A549 (cell line): ENCODE measurements around the gene GPR32. TPM values are rescaled to one million over a fixed set of nuclear protein-coding genes. Genes with fewer than 3 reads are reported as not detected.

Source experiments
- ATAC-seq, 2 experiments: fragments of 200-7000 bp in 1 of 2; fragments of >200 bp in 1 of 2; cut with Nextera tagmentation in 1 of 2; cut with Tn5 transposase in 1 of 2; 3 replicates each; pipeline versions ENCODE4 v1.8.0 to v1.9.1; 2018 to 2020; ENCODE audit warnings: mild to moderate bottlenecking in 1 of 2, moderate library complexity in 1 of 2
- CTCF ChIA-PET: fragments of 300-600 bp; sonication (Branson Sonifier 250); formaldehyde crosslinking; extraction: SDS; loops from one replicate; lab custom pipeline; 2021; ENCODE audit warnings: antibody characterized with exemption, inconsistent platforms; lab: Yijun Ruan, JAX
- POLR2A ChIA-PET: fragments of 350-600 bp; formaldehyde crosslinking; extraction: SDS; loops from one replicate; lab custom pipeline; 2021; ENCODE audit warnings: antibody characterized with exemption, inconsistent platforms; lab: Yijun Ruan, JAX
- DNase-seq, 2 experiments: peaks; one replicate each; pipeline versions ENCODE4 v3.0.0 to v3.0.0-alpha.2; 2011 to 2016; ENCODE audit warnings: low read depth in 1 of 2, low spot score in 1 of 2
- FAIRE-seq: peaks from 2 replicates; lab custom pipeline; 2011; peaks lifted over from hg19 to GRCh38; lab: Jason Lieb, UNC
- H3K27ac ChIP-seq, 2 experiments: fragments of >200 bp; sonication (Bioruptor Twin); formaldehyde crosslinking; 3 replicates each; pipeline ENCODE4 v1.5.1; 2016 to 2017
- H3K4me1 ChIP-seq: fragments of >200 bp; sonication (Bioruptor Twin); formaldehyde crosslinking; 3 replicates; pipeline ENCODE4 v1.6.1; 2016
- H3K4me2 ChIP-seq: fragments of >200 bp; sonication (Bioruptor Twin); formaldehyde crosslinking; 3 replicates; pipeline ENCODE4 v1.6.1; 2016
- H3K4me3 ChIP-seq: fragments of >200 bp; sonication (Bioruptor Twin); formaldehyde crosslinking; 3 replicates; pipeline ENCODE4 v1.5.1; 2016
- H3K9me3 ChIP-seq: fragments of >200 bp; sonication (Bioruptor Twin); formaldehyde crosslinking; 3 replicates; pipeline ENCODE4 v1.6.1; 2016
- EHF ChIP-seq: fragments of 250-450 bp; sonication (Bioruptor Pico); IDR thresholded peaks from 2 replicates; pipeline ENCODE4 v1.5.0; 2020; ENCODE audit warnings: mild to moderate bottlenecking
- POLR2A ChIP-seq: IDR thresholded peaks from 2 replicates; pipeline ENCODE4 v1.6.1; 2012; ENCODE audit warnings: mild to moderate bottlenecking, low read length
- RARB ChIP-seq: fragments of 250-450 bp; sonication (Bioruptor Pico); IDR thresholded peaks from 2 replicates; pipeline ENCODE4 v1.8.0; 2021; ENCODE audit warnings: mild to moderate bottlenecking, moderate library complexity
- WGBS: methylation state at CpG from one replicate; pipeline ENCODE4 v1.1.6; 2017; ENCODE audit errors: missing lambda C conversion rate; 5-methylcytosine and 5-hydroxymethylcytosine counted together
- polyA plus RNA-seq, 4 experiments: library from polyadenylated mRNA; depleted of rRNA in 3 of 4; stranded (reverse); fragments of >200 nt; fragmentation: RNase III in 1 of 4; extraction: RNeasy Plus Mini Kit Qiagen cat#74134 plus additional on column Dnase treatment in 1 of 4; gene quantifications; 2 replicates in 3 of 4; 3 replicates in 1 of 4; pipeline ENCODE4 v1.2.3, GENCODE V29; 2011 to 2017
- small RNA-seq, 6 experiments: library from RNA; depleted of rRNA; stranded (forward); fragments of <200 nt; gene quantifications; one replicate each; pipeline ENCODE3, GENCODE V24; 2012
- TF ChIP-seq, protein P1 (sequence below): fragments of 200-600 bp; sonication (generic); IDR thresholded peaks from 2 replicates; pipeline ENCODE4 v1.6.1; 2016; ENCODE audit warnings: antibody characterized with exemption, mild to moderate bottlenecking, moderate library complexity

Gene GPR32
- polyA plus RNA-seq, 2 of the 4 experiments (the other 2 are of a cell fraction), result not detected

DNA sequence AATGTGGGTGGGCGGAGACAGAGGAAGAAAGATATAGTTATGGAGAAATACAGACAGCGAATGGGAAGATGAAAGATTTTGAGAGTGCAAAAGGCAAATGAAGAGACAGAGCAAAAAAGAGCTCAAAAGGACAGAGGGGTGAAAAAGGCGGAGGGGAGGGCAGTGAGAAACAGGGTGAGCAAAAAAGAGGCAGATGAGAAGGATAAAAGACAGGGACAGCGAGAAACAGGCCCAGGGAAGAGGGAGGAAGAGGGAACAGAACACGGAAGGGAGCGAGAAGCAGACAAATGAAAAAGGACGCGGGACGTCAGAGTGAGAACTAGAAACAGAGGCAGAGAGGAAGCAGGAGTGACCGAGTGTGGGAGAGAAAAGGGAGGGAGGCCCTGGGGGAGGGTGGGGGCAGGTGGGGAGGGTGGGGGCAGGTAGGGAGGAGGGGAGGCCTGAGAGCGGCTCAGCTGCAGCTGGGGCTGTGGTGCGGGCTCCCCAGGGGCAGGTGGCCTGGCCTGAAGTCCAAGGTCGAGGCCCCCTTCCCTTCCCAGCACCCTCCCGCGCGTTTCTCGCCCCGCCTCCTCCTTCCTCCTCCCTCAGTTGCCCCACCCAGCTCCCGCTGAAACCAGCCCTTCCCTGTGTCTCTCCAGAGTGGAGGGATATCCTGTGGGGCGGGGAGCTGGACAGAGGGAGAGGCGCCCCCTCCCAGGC is 50.4 kb downstream of the GPR32 start:
- H3K4me2 ChIP-seq, result peak overlapping the region; percentile 49
- H3K4me1 ChIP-seq, result peaks cover 13% of the 10 kb centered on the region; the same call in 1 of the 3 replicates
- H3K9me3 ChIP-seq, result no peaks in the 10 kb centered on the region; the same call in 2 of the 3 replicates
- ChIA-PET POLR2A (interaction anchor here (0.8 kb wide), 1 partner anchor 17 kb away, joined by 5 read pairs; no protein-coding TSS in a partner anchor), CTCF (interaction anchor here (1.1 to 2.8 kb wide), 2 partner anchors 37 to 102 kb away, joined by 4 to 11 read pairs; no protein-coding TSS in a partner anchor)
- FAIRE-seq (no peak), ATAC-seq (no peak), DNase-seq (no peak)
- no peak overlapping the region for H3K27ac ChIP-seq
- WGBS, result 41% methylated on average over 21 of the region's 21 CpGs
- no peak overlapping the region for H3K4me3 ChIP-seq
- TF ChIP-seq POLR2A (no peak), RARB (CRISPR knock-in tag) (no peak)
- TF ChIP-seq, protein P1, sequence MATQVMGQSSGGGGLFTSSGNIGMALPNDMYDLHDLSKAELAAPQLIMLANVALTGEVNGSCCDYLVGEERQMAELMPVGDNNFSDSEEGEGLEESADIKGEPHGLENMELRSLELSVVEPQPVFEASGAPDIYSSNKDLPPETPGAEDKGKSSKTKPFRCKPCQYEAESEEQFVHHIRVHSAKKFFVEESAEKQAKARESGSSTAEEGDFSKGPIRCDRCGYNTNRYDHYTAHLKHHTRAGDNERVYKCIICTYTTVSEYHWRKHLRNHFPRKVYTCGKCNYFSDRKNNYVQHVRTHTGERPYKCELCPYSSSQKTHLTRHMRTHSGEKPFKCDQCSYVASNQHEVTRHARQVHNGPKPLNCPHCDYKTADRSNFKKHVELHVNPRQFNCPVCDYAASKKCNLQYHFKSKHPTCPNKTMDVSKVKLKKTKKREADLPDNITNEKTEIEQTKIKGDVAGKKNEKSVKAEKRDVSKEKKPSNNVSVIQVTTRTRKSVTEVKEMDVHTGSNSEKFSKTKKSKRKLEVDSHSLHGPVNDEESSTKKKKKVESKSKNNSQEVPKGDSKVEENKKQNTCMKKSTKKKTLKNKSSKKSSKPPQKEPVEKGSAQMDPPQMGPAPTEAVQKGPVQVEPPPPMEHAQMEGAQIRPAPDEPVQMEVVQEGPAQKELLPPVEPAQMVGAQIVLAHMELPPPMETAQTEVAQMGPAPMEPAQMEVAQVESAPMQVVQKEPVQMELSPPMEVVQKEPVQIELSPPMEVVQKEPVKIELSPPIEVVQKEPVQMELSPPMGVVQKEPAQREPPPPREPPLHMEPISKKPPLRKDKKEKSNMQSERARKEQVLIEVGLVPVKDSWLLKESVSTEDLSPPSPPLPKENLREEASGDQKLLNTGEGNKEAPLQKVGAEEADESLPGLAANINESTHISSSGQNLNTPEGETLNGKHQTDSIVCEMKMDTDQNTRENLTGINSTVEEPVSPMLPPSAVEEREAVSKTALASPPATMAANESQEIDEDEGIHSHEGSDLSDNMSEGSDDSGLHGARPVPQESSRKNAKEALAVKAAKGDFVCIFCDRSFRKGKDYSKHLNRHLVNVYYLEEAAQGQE, result no peak

DNA sequence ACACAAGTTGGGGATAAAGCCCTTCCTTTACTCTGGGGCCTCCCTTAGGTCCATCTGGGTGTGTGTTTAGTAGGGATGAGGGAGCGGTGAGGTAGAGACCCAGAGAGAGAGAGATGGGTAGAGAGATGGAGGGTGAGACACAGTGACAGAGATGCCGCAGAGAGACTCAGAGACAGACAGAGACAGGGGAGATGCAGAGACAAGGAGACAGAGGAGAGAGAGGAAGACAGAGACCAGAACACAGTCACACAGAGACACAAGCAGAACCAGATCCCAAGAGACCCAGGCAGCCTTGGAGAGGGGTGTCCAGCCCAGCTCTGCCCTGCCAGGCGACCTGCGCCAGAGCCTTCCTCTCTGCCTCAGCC is 51.0 kb downstream of the GPR32 start:
- WGBS, result 84% methylated on average over 4 of the region's 4 CpGs
- TF ChIP-seq EHF, result no peak
- CTCF ChIA-PET, result interaction anchor here (2.8 kb wide), 1 partner anchor 101 kb away, joined by 11 read pairs; no protein-coding TSS in a partner anchor
- Histone ChIP-seq H3K9me3 (no peaks in the 10 kb centered on the region), H3K27ac (no peak overlapping the region), H3K4me2 (peak overlapping the region; percentile 49; the same call in 2 of the 3 replicates), H3K4me1 (peaks cover 13% of the 10 kb centered on the region; the same call in 1 of the 3 replicates), H3K4me3 (no peak overlapping the region)
- DNase-seq, result no peak
- no peak for FAIRE-seq
- POLR2A ChIA-PET, result no interaction called here
- no peak for ATAC-seq

Small RNA genes within 50 kb of the gene (small RNA-seq; reads per million reads assigned to genes)
- 9.4 to 173 (median 49.8) reads per million in 6 experiments for gene SNORD88A
- 0 reads per million in 6 experiments for gene SNORD88B
- gene SNORD88C, result 0 reads per million in 6 experiments

Other genes with a start within 250 kb of the GPR32 start
- 0.49 and 0.54 TPM in 2 replicates for gene LRRC4B, start 202.0 kb upstream of the GPR32 start, polyA plus RNA-seq (2011; rRNA removed)
- gene LRRC4B, start 202.0 kb upstream of the GPR32 start, polyA plus RNA-seq (2017; fragmentation: RNase III; extraction: RNeasy Plus Mini Kit Qiagen cat#74134 plus additional on column Dnase treatment), result 0.67 to 1.2 TPM (median 0.97 TPM) in 3 replicates
- gene SYT3, start 130.6 kb upstream of the GPR32 start, polyA plus RNA-seq (2011; rRNA removed), result 0.25 and 0.29 TPM in 2 replicates
- 0.45 to 1.2 TPM (median 1.1 TPM) in 3 replicates for gene SYT3, start 130.6 kb upstream of the GPR32 start, polyA plus RNA-seq (2017; fragmentation: RNase III; extraction: RNeasy Plus Mini Kit Qiagen cat#74134 plus additional on column Dnase treatment)
- 1.8 and 2.1 TPM in 2 replicates for gene C19orf81, start 121.0 kb upstream of the GPR32 start, polyA plus RNA-seq (2011; rRNA removed)
- 7.9 to 9.5 TPM (median 8.2 TPM) in 3 replicates for gene C19orf81, start 121.0 kb upstream of the GPR32 start, polyA plus RNA-seq (2017; fragmentation: RNase III; extraction: RNeasy Plus Mini Kit Qiagen cat#74134 plus additional on column Dnase treatment)
- gene SHANK1, start 50.7 kb upstream of the GPR32 start, polyA plus RNA-seq (2011; rRNA removed), result 0.01 and 0.04 TPM in 2 replicates
- 0.07 to 0.17 TPM (median 0.09 TPM) in 3 replicates for gene SHANK1, start 50.7 kb upstream of the GPR32 start, polyA plus RNA-seq (2017; fragmentation: RNase III; extraction: RNeasy Plus Mini Kit Qiagen cat#74134 plus additional on column Dnase treatment)
- gene CLEC11A, start 47.1 kb upstream of the GPR32 start, polyA plus RNA-seq (2011; rRNA removed), result 1.4 and 1.5 TPM in 2 replicates
- 5.0 to 6.4 TPM (median 6.2 TPM) in 3 replicates for gene CLEC11A, start 47.1 kb upstream of the GPR32 start, polyA plus RNA-seq (2017; fragmentation: RNase III; extraction: RNeasy Plus Mini Kit Qiagen cat#74134 plus additional on column Dnase treatment)
- gene ACP4, start 20.0 kb downstream of the GPR32 start, polyA plus RNA-seq (2011; rRNA removed), result not detected in 2 replicates
- not detected in 3 replicates for gene ACP4, start 20.0 kb downstream of the GPR32 start, polyA plus RNA-seq (2017; fragmentation: RNase III; extraction: RNeasy Plus Mini Kit Qiagen cat#74134 plus additional on column Dnase treatment)
- 0.25 and 0.30 TPM in 2 replicates for gene KLK1, start 53.3 kb downstream of the GPR32 start, polyA plus RNA-seq (2011; rRNA removed)
- not detected in 3 replicates for gene KLK1, start 53.3 kb downstream of the GPR32 start, polyA plus RNA-seq (2017; fragmentation: RNase III; extraction: RNeasy Plus Mini Kit Qiagen cat#74134 plus additional on column Dnase treatment)
- not detected in 2 replicates for gene KLK15, start 63.1 kb downstream of the GPR32 start, polyA plus RNA-seq (2011; rRNA removed)
- not detected in 3 replicates for gene KLK15, start 63.1 kb downstream of the GPR32 start, polyA plus RNA-seq (2017; fragmentation: RNase III; extraction: RNeasy Plus Mini Kit Qiagen cat#74134 plus additional on column Dnase treatment)
- gene KLK3, start 84.5 kb downstream of the GPR32 start, polyA plus RNA-seq (2011; rRNA removed), result not detected in 2 replicates
- gene KLK3, start 84.5 kb downstream of the GPR32 start, polyA plus RNA-seq (2017; fragmentation: RNase III; extraction: RNeasy Plus Mini Kit Qiagen cat#74134 plus additional on column Dnase treatment), result not detected in 3 replicates
- 0.42 and 0.49 TPM in 2 replicates for gene KLK2, start 103.0 kb downstream of the GPR32 start, polyA plus RNA-seq (2011; rRNA removed)
- gene KLK2, start 103.0 kb downstream of the GPR32 start, polyA plus RNA-seq (2017; fragmentation: RNase III; extraction: RNeasy Plus Mini Kit Qiagen cat#74134 plus additional on column Dnase treatment), result 0.14 to 0.36 TPM (median 0.21 TPM) in 3 replicates
- not detected in 2 replicates for gene KLK4, start 140.9 kb downstream of the GPR32 start, polyA plus RNA-seq (2011; rRNA removed)
- gene KLK4, start 140.9 kb downstream of the GPR32 start, polyA plus RNA-seq (2017; fragmentation: RNase III; extraction: RNeasy Plus Mini Kit Qiagen cat#74134 plus additional on column Dnase treatment), result not detected in 3 replicates
- not detected in 2 replicates for gene KLK5, start 182.6 kb downstream of the GPR32 start, polyA plus RNA-seq (2011; rRNA removed)
- not detected in 3 replicates for gene KLK5, start 182.6 kb downstream of the GPR32 start, polyA plus RNA-seq (2017; fragmentation: RNase III; extraction: RNeasy Plus Mini Kit Qiagen cat#74134 plus additional on column Dnase treatment)
- gene KLK6, start 199.1 kb downstream of the GPR32 start, polyA plus RNA-seq (2011; rRNA removed), result 0.13 TPM in 2 replicates
- not detected in 3 replicates for gene KLK6, start 199.1 kb downstream of the GPR32 start, polyA plus RNA-seq (2017; fragmentation: RNase III; extraction: RNeasy Plus Mini Kit Qiagen cat#74134 plus additional on column Dnase treatment)
- gene KLK7, start 213.5 kb downstream of the GPR32 start, polyA plus RNA-seq (2011; rRNA removed), result not detected in 2 replicates
- not detected in 3 replicates for gene KLK7, start 213.5 kb downstream of the GPR32 start, polyA plus RNA-seq (2017; fragmentation: RNase III; extraction: RNeasy Plus Mini Kit Qiagen cat#74134 plus additional on column Dnase treatment)
- not detected in 2 replicates for gene KLK8, start 231.1 kb downstream of the GPR32 start, polyA plus RNA-seq (2011; rRNA removed)
- gene KLK8, start 231.1 kb downstream of the GPR32 start, polyA plus RNA-seq (2017; fragmentation: RNase III; extraction: RNeasy Plus Mini Kit Qiagen cat#74134 plus additional on column Dnase treatment), result not detected in 3 replicates
- 0.18 and 0.33 TPM in 2 replicates for gene KLK10, start 249.2 kb downstream of the GPR32 start, polyA plus RNA-seq (2011; rRNA removed)
- gene KLK10, start 249.2 kb downstream of the GPR32 start, polyA plus RNA-seq (2017; fragmentation: RNase III; extraction: RNeasy Plus Mini Kit Qiagen cat#74134 plus additional on column Dnase treatment), result 0.05 TPM in 1 of 3 replicates, not detected in the others